ENCODE data around the gene YAE1.

The YAE1 gene

DNA sequence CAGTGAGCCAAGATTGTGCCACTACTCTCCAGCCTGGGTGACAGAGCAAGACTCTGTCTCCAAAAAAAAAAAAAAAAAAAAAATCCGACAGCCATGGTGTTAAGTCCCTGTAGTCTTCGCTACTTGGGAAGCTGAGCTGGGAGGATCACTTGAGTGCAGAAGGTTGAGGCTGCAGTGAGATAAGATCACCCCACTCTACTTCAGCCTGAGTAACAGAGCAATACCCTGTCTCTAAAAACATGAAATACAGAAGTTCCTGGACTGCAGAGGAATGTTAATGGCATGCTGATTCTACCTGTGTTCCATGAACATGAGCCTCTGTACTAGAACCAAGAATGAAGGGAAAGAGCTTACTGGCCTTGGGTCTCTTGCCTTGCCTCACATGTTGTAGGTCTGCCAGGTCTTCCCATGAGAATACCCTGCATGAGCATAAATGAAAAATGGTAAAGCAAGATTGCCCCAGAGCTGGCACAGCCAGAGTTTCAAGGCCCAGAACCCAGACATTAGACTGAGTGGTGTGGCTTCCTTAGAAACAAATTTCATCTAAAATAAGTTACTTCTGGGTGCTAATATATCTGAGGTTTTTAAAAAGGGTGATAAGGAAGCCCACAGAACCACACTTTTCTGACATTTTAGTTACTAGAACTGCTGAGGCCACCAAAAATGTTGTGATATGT, 8.6 kb downstream of the YAE1 start:
- Histone ChIP-seq H3K79me2 (no peaks in the 10 kb centered on the region), H3K36me3 (ENCODE audit: control insufficient read depth, insufficient read depth, low read length) (no peaks in the 10 kb centered on the region), H3K9ac (no peak overlapping the region), H2AFZ (no peak overlapping the region), H3K27me3 (ENCODE audit: control insufficient read depth, insufficient read depth, low read length) (no peaks in the 10 kb centered on the region), H3K27ac (no peak overlapping the region), H3K9me3 (ENCODE audit: control insufficient read depth, low read length) (no peaks in the 10 kb centered on the region), H3K4me2 (ENCODE audit: low read length) (no peak overlapping the region), H3K4me1 (no peaks in the 10 kb centered on the region), H3K4me3 (ENCODE audit: low read depth, low read length) (no peak overlapping the region)
- TF ChIP-seq, protein P1, sequence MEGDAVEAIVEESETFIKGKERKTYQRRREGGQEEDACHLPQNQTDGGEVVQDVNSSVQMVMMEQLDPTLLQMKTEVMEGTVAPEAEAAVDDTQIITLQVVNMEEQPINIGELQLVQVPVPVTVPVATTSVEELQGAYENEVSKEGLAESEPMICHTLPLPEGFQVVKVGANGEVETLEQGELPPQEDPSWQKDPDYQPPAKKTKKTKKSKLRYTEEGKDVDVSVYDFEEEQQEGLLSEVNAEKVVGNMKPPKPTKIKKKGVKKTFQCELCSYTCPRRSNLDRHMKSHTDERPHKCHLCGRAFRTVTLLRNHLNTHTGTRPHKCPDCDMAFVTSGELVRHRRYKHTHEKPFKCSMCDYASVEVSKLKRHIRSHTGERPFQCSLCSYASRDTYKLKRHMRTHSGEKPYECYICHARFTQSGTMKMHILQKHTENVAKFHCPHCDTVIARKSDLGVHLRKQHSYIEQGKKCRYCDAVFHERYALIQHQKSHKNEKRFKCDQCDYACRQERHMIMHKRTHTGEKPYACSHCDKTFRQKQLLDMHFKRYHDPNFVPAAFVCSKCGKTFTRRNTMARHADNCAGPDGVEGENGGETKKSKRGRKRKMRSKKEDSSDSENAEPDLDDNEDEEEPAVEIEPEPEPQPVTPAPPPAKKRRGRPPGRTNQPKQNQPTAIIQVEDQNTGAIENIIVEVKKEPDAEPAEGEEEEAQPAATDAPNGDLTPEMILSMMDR (IDR thresholded peaks at IDR 0.05), result no peak

DNA sequence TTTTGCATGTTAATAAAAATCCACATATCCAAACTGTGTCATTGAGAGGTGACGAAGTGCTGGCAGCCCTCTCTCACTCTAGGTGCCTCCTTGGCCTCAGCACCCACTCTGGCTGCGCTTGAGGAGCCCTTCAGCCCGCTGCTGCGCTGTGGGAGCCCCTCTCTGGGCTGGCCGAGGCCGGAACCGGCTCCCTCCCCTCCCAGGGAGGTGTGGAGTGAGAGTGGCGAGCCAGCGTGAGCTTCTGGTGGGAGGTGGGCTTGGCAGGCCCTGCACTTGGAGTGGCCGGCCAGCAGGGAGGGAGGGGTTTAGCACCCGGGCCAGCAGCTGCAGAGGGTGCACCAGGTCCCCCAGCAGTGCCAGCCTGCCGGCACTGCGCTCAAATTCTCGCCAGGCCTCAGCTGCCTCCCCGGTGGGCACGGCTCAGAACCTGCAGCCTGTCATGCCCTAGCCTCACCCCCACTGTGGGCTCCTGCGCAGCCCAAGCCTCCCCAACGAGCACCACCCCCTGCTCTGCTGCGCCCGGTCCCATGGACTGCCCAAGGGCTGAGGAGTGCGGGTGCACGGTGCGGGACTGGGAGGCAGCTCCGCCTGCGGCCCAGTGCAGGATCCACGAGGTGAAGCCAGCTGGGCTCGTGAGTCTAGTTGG, 11.1 kb downstream of the YAE1 start:
- H2AFZ ChIP-seq, result no peak overlapping the region
- no peaks in the 10 kb centered on the region for H3K27me3 ChIP-seq (ENCODE audit: control insufficient read depth, insufficient read depth, low read length)
- no peak overlapping the region for H3K27ac ChIP-seq
- TF ChIP-seq, protein P1 (IDR thresholded peaks at IDR 0.05), result no peak
- H3K4me3 ChIP-seq (ENCODE audit: low read depth, low read length), result no peak overlapping the region
- no peaks in the 10 kb centered on the region for H3K36me3 ChIP-seq (ENCODE audit: control insufficient read depth, insufficient read depth, low read length)
- no peak overlapping the region for H3K4me2 ChIP-seq (ENCODE audit: low read length)
- no peaks in the 10 kb centered on the region for H3K79me2 ChIP-seq
- H3K9me3 ChIP-seq (ENCODE audit: control insufficient read depth, low read length), result no peaks in the 10 kb centered on the region
- no peak overlapping the region for H3K9ac ChIP-seq
- H3K4me1 ChIP-seq, result no peaks in the 10 kb centered on the region

DNA sequence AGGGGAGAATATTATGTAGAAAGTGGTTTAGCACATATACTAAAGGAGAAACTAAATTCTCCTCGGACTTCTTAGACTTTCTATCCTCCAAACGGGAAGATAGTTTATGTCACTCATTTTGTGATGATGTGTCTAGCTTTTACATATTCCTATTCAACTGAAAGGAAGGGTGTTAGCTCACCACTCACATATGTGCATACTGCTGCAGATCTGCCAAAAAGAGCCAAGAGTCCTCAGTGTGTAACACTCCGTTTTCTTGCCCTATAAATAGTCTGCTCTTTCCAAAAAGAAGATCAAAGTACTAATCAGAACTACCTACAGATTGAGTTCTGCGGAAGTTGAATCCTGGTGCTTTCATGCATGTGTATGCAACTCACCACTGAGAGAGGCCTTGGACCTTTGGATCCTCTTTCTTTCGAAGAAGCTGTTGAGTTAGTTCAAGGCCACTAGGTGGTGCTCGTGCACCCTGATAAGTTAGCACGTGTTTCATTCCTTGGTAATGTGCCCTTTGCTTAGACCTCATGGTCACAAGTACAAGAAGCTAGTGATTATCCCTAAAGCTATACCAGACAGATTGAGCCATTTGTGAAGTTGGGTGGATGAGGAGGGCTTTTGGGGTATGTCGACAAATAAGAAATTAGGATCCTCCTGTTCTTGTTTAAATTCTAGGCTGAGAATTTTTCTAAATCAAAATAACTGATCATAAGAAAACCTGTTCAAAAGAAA, 14.1 kb downstream of the YAE1 start:
- H3K4me1 ChIP-seq, result no peaks in the 10 kb centered on the region
- H2AFZ ChIP-seq, result no peak overlapping the region
- H3K27me3 ChIP-seq (ENCODE audit: control insufficient read depth, insufficient read depth, low read length), result no peaks in the 10 kb centered on the region
- no peak overlapping the region for H3K4me3 ChIP-seq (ENCODE audit: low read depth, low read length)
- TF ChIP-seq, protein P1 (IDR thresholded peaks at IDR 0.05), result peak; percentile 86
- H3K79me2 ChIP-seq, result no peaks in the 10 kb centered on the region
- no peak overlapping the region for H3K9ac ChIP-seq
- no peak overlapping the region for H3K27ac ChIP-seq
- no peak overlapping the region for H3K4me2 ChIP-seq (ENCODE audit: low read length)
- H3K36me3 ChIP-seq (ENCODE audit: control insufficient read depth, insufficient read depth, low read length), result no peaks in the 10 kb centered on the region
- H3K9me3 ChIP-seq (ENCODE audit: control insufficient read depth, low read length), result no peaks in the 10 kb centered on the region

DNA sequence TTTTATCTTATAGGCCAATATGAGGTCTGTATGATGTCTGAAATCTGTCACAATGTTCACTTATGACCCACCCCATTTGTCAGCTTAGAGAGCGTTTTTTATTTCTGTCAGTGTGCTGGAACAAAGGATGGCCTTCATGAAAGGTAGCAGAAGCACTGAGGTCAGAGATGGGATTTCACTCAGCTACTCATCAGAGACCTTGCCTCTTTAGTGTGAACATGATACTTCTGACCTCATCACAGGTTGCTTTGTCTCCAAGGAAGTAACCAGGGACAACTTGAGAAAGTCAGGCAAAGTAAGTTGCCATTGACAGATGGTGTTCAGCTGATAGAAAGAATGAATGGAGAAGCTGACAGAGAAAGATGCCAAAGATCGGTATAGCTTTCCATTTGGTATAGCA, 16.3 kb downstream of the YAE1 start:
- Histone ChIP-seq H3K9me3 (ENCODE audit: control insufficient read depth, low read length) (no peaks in the 10 kb centered on the region), H3K79me2 (no peaks in the 10 kb centered on the region), H3K4me3 (ENCODE audit: low read depth, low read length) (no peak overlapping the region), H3K9ac (no peak overlapping the region), H3K27me3 (ENCODE audit: control insufficient read depth, insufficient read depth, low read length) (no peaks in the 10 kb centered on the region), H3K27ac (no peak overlapping the region), H3K4me2 (ENCODE audit: low read length) (no peak overlapping the region), H3K36me3 (ENCODE audit: control insufficient read depth, insufficient read depth, low read length) (no peaks in the 10 kb centered on the region), H3K4me1 (no peaks in the 10 kb centered on the region), H2AFZ (no peak overlapping the region)
- TF ChIP-seq, protein P1 (IDR thresholded peaks at IDR 0.05), result no peak
